ELF-1 (cell line): Measurements from ENCODE around the gene ASXL3.

Experiments
- DNase-seq: peaks from one replicate; pipeline ENCODE4 v3.0.0-alpha.2; 2016; ENCODE audit warnings: low read depth, low spot score

The ASXL3 gene

GRCh38 chr18:33660696-33661310, 82.8 kb downstream of the ASXL3 start:
- DNase-seq = no peak

- no peak for DNase-seq
Observed at GRCh38 chr18:33664241-33664874, 86.3 kb downstream of the ASXL3 start.

DNA sequence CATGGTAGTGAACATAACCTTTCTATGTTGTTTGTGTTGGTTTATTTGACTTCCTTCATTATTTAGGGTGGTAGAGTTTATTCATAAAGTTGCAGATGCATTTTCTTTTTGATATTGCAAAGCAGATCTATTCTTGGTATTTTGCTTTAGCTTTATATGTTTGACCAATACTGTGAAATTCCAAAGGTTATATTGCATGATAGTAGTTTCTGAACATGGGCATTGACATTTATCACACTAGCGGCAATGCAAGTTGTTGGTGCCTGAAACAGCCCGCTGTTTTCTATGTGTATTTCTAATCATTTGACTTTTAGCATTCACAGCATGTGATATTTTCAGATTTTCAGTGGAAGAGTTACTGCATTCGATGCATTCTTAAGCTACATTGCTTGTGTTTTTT, 87.2 kb downstream of the ASXL3 start:
- no peak for DNase-seq

DNA sequence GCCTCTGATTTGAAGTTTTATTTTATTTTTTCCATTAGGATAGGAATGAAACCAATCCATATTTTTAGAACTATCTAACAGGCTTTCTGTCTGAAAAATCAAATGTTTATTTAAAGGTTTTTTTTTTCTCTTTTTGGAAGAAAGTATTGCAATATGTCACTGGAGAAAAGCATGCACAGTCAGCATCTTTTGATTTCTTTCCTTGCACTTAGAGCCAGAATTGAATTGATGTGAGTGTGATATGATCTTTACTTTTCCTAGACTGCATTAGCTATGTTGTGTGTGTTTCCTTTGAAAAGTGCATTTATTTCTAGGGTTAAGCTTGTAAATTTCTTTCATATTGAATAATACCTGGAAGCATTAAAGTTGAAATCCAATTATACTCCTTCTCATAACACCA, 87.6 kb downstream of the ASXL3 start:
- no peak for DNase-seq

GRCh38 chr18:33666915-33667314, 88.9 kb downstream of the ASXL3 start:
- DNase-seq = no peak

DNA sequence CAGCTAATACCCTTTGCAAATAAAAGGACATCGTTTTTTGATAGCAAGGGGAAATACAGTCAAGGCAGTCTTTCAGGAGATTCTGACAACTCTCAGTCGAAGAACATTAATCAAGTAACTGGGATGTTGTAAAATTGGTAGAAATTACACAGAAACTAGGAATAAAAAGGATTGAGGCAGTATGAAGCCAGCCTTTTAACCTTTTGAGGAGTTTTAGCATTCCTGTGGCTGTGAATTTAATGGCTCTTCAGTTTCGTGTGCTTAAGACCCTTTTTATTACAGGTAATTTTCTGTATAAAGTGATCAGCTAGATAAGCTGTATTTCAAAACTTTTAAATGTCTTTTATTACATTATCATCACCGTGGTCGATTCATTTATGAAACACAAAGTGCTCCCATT, 91.6 kb downstream of the ASXL3 start:
- DNase-seq = no peak

DNA sequence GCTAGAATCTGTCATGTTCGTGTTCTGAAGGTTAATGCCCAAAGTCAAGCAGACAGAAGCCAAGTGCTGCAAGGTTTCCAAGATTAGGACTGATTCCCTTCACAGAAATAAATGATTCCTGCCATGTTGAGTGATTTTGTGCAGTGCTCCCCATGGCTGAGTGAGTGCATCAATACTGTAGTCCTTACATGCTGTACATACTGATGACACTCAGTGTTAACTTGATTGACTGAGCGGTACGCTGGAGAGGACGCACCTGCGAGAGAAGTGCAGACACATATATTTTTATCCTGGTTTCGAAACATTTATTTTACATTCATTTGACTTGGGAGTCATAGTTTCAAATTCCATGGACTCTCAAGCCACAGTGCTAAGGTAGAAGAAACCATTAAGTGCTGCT, 92.0 kb downstream of the ASXL3 start:
- DNase-seq = no peak

DNA sequence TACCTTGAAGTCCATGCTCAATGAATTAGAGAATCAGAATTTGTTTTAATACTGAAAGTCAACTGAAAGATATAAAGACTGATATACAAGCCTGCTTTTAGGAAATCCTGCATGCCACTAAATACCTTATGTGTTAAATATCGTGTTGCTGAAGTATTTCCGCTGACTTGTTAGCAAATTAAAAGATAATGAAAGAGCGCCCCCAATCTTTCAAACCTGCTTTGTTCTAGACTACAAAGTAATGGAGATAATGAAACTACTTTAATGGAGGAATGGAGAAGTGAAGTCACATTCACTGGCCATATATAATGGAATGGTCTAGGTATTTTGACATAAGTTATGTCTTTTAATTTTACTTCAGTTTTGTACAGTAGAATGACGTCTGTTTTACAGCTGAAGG, 95.7 kb downstream of the ASXL3 start:
- DNase-seq = no peak

- no peak for DNase-seq
Observed at GRCh38 chr18:33676593-33676992, 98.6 kb downstream of the ASXL3 start.

- DNase-seq = no peak
Observed at GRCh38 chr18:33677891-33678290, 99.9 kb downstream of the ASXL3 start.

GRCh38 chr18:33682436-33682835, 104.4 kb downstream of the ASXL3 start:
- DNase-seq = no peak

DNA sequence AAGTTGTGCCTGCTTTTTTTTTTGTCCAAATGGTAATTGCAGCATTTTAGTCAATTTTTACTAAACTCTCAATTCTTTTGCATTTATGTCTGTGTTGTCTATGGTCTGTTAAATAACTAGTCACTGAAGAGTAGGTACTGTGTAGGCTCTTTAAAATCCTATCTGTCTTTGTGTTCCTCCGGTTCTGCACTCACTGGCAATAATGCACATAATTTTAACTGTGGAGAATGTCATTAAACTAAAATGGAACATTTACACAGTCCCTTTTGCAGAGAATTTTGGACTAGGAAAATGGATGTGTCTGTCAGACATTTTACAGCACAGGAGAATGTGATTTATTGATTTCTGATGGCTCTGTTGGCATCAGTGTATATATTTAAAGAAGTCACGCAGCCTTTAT, 116.6 kb downstream of the ASXL3 start:
- no peak for DNase-seq

GRCh38 chr18:33696332-33697162, 118.5 kb downstream of the ASXL3 start:
- DNase-seq = no peak

GRCh38 chr18:33697498-33697897, 119.5 kb downstream of the ASXL3 start:
- no peak for DNase-seq

DNA sequence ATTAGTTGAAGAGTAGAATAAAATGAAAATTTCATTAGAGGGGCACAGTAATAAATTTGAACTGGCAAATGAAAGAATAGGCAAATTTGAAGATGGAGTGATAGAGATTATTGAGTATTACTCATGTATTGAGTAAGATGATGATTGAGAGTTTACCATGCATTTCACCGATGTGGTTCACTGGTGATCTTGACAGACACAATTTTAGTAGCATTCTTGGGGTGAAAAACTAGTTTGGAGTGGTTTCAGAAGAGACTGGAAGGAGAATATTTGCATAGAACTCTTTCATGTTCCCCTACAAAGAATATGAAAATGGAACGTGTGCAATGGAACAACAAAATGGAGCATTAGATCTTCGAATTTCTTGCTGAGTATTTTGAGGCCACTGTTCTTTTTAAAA, 121.4 kb downstream of the ASXL3 start:
- no peak for DNase-seq

- DNase-seq = no peak
Observed at GRCh38 chr18:33700513-33700976, 122.5 kb downstream of the ASXL3 start.

- DNase-seq = no peak
Observed at GRCh38 chr18:33702625-33703024, 124.6 kb downstream of the ASXL3 start.

GRCh38 chr18:33706391-33706790, 128.4 kb downstream of the ASXL3 start:
- DNase-seq = no peak

- DNase-seq = no peak
Observed at GRCh38 chr18:33708876-33709275, 130.9 kb downstream of the ASXL3 start.

DNA sequence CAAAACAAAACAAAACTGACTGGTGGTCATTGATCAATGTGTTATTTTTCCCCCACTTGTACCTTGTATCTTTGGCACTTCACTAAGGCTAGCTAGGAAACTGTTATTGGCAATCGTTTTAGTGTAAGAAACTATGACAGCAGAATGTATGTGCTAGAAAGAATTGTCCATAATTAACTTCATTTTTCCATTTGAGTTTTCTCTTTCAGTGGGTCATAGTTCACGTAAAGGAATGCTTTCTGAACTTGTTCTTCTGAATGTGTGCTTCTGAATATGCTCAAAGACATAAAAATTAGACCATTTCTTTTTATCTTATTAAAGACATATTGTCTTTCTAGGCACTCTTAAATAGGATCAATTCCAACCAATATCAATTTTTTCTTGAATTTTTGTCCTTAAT, 132.2 kb downstream of the ASXL3 start:
- DNase-seq = no peak

GRCh38 chr18:33711514-33711913, 133.5 kb downstream of the ASXL3 start:
- no peak for DNase-seq

DNA sequence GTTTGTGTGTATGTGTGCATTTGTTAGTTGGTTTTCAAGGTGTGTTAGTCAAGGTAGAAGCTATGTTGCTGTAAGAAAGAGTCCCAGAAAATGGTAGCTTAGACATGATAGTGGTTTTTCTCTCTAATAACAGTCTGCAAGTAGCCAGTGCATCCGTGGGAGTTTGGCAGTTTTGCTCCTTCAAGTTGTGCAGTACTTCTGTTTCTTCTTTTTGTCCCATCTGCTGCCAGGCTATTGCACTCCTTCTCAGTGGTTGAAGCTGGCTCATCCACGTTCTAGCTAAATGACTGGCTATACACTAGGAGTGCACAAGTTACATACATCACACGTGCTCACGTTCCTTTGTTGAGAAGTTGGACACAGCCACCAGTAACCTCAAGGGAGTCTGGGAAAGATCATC, 134.7 kb downstream of the ASXL3 start:
- DNase-seq = no peak
